ENCODE results near the gene SAG.

DNA sequence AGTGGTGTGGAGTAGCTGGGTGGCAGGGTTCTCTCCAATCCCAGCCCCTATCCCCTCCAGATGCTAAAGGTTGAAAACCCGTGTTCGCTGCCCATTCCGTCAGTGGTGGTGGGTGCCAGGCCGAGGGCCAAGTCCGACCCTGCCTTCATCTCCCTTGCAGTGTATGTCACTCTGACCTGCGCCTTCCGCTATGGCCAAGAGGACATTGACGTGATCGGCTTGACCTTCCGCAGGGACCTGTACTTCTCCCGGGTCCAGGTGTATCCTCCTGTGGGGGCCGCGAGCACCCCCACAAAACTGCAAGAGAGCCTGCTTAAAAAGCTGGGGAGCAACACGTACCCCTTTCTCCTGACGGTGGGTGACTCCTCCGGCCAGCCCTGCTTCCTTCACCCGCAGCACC, 12.9 kb downstream of the SAG start:
- TF ChIP-seq POLR2A (IDR thresholded peaks at IDR 0.05) = no peak
- TF ChIP-seq, protein P1, sequence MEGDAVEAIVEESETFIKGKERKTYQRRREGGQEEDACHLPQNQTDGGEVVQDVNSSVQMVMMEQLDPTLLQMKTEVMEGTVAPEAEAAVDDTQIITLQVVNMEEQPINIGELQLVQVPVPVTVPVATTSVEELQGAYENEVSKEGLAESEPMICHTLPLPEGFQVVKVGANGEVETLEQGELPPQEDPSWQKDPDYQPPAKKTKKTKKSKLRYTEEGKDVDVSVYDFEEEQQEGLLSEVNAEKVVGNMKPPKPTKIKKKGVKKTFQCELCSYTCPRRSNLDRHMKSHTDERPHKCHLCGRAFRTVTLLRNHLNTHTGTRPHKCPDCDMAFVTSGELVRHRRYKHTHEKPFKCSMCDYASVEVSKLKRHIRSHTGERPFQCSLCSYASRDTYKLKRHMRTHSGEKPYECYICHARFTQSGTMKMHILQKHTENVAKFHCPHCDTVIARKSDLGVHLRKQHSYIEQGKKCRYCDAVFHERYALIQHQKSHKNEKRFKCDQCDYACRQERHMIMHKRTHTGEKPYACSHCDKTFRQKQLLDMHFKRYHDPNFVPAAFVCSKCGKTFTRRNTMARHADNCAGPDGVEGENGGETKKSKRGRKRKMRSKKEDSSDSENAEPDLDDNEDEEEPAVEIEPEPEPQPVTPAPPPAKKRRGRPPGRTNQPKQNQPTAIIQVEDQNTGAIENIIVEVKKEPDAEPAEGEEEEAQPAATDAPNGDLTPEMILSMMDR (IDR thresholded peaks at IDR 0.05) = no peak

All from stomach (tissue), 4 donors.